ENCODE measurements around the gene RHOB. TPM values are rescaled to one million over a fixed set of nuclear protein-coding genes. Genes with fewer than 3 reads are reported as not detected.
A peak's percentile ranks its signal among the peaks of the same experiment; 100 is the strongest.

Gene RHOB
- total RNA-seq, result under 1 TPM; 0.52 to 0.67 TPM

DNA sequence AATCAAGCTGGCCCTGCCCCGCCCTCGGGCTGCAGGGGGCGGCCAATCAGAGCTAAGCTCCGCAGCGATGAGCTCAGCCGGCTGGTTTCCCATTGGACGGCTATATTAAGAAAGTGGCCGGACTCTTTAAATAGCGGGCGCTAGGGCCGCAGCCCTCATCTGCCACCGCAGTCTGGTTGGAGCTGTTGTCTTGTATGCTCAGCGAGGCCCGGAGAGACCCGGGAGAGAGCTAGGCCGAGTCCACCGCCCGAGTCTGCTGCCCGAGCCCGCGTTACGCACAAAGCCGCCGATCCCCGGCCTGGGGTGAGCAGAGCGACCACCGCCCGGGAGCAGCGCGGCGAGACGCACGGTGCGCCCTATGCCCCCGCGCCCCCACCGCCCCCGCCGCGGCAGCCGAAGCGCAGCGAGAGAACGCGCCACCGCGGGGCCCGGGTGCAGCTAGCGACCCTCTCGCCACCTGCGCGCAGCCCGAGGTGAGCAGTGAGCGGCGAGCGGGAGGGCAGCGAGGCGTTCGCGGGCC is at the start of gene RHOB:
TSS of gene RHOB (plus strand) at position 158 of the 520 bp plus-strand sequence. CDS start 392 bp downstream, outside the sequence.
- Mint-ChIP-seq H3K4me1 (peaks cover 7% of the 10 kb centered on the region), H3K27ac (no peak within 1 kb of the TSS), H3K4me3 (peak within 1 kb of the TSS; percentile 68), H3K27me3 (peaks cover 53% of the 10 kb centered on the region), H3K36me3 (ENCODE audit: low read depth) (no peaks in the 10 kb centered on the region), H3K9me3 (no peaks in the 10 kb centered on the region)
- CTCF ChIA-PET, result interaction anchor here (0.6 to 2.2 kb wide), 13 partner anchors 10 to 516 kb away, joined by 3 to 21 read pairs (median 4); partner anchors contain the start of gene HS1BP3
- POLR2A ChIA-PET, result interaction anchor here (0.6 to 1.5 kb wide), 4 partner anchors 10 to 82 kb away, joined by 3 to 5 read pairs (median 4); no protein-coding TSS in a partner anchor
- peak; percentile 88 for DNase-seq

DNA sequence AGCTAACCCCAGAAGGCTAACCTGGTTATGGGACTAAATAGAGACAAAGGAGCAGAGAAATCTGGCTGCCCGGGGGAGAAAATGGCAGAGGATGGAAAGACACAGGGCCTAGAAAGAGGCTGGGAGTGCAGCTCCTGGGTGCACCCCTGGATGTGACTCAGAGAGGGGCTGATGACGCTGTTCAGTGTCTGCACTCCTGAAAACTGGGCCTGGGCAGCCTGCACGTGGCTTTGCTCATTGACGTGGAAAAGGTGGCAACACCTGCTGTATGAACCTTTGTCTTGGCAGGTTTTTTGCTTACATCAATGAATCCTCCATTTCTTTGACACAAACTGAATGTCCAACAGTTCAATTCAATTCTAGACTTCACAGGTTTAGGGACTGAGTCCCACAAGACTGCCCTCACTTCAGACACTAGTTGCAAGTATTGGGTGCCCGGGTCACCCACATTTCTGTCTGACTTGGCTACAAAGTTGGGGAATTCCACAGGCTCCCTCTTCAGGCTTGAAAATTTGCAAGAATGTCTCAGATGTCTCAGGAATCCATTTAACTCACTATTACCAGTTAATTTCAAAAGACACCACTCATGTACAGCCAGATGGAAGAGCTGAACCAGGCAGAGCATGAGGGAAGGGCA is 48.9 kb upstream of the RHOB start:
- Mint-ChIP-seq H3K27me3 (peaks cover 12% of the 10 kb centered on the region), H3K4me1 (no peaks in the 10 kb centered on the region), H3K27ac (no peak overlapping the region), H3K36me3 (ENCODE audit: low read depth) (no peaks in the 10 kb centered on the region), H3K4me3 (no peak overlapping the region), H3K9me3 (no peaks in the 10 kb centered on the region)
- CTCF ChIA-PET, result no interaction called here
- POLR2A ChIA-PET, result no interaction called here
- no peak for DNase-seq

DNA sequence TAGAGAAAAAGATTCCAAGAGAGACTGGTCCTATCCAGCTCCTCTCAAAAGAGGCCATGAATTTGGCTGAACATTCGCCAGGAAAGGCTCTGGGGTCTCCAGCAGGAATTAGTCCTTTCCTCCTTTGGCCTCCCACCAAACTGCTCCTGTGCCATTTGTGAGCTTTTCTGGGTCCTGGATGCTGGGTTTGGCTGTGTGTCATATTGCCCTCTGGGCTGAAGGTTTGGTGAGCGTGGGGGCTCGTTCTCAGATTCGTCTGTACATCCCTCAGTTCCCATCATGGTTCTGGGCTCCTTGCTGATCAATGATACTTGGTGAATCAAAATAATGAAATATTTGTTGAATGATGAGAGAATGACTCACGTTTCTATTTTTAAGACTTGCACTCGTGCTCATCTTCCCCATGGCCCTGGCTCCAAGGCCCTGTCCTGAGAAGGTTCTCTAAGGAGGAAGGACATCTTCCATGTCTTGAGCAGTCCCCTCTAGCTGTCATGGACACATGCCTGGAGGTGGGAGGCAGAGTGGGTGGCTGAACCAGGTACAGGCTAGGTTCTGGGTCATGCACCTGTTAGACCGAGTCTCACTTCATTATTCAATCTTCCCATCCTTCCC is 47.8 kb upstream of the RHOB start:
- Mint-ChIP-seq H3K4me1 (no peaks in the 10 kb centered on the region), H3K36me3 (ENCODE audit: low read depth) (no peaks in the 10 kb centered on the region), H3K27ac (no peak overlapping the region), H3K9me3 (no peaks in the 10 kb centered on the region), H3K27me3 (peaks cover 16% of the 10 kb centered on the region), H3K4me3 (no peak overlapping the region)
- DNase-seq, result no peak
- POLR2A ChIA-PET, result no interaction called here
- CTCF ChIA-PET, result interaction anchor here (0.7 kb wide), 1 partner anchor 20 kb away, joined by 4 read pairs; no protein-coding TSS in a partner anchor

DNA sequence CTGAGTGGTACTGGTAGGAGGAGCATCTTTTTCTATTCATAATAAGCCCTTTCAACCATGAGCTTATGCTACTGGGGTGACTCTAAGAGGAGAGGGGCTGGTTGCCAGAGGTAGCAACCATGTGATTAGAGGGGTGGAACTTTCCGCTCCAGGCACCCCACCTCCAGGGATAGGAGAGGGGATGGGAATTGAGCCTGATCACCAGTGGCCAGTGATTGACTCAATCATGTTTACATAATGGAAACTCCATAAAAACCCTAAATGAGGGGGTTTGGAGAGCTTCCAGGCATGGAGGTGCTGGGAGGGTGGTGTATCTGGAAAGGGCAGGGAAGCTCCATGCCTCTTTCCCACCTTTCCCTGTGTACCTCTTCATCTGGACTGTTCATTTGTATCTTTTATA is 46.6 kb upstream of the RHOB start:
- Mint-ChIP-seq H3K36me3 (ENCODE audit: low read depth) (no peaks in the 10 kb centered on the region), H3K4me3 (no peak overlapping the region), H3K27me3 (peaks cover 16% of the 10 kb centered on the region), H3K27ac (no peak overlapping the region), H3K4me1 (no peaks in the 10 kb centered on the region), H3K9me3 (no peaks in the 10 kb centered on the region)
- no peak for DNase-seq
- ChIA-PET POLR2A (no interaction called here), CTCF (interaction anchor here (2.1 kb wide), 1 partner anchor 11 kb away, joined by 5 read pairs; no protein-coding TSS in a partner anchor)

DNA sequence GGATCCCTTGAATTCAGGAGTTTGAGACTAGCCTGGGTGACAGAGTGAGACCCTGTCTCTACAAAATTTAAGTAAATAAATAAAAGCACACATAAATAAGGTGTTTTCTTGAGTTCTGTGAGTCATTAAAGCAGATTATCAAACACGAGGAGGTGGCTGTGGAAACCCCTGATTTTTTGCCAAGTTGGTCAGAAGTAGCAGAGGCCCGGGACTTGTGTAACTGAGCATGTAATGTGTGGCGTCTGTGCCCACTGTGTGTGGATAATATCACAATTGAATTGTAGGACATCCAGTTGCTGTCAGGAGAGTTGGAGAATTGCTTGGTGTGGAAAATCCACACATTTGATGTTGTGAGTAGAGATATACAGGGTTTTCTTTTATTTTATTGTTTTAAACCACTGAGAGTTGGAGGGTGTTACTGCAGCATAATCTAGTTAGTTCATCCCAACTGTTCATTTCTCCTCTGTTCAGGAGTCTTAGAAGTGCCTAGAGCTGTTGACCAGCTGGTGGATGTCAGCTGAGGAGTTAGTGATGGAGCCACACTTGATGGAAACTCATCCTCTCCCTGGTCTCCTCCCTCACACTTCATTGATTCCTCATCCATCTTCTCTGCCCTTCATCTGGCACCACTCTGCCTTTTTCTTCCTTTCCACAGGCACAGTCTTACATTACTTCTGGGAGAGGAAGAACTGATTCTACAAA is 45.9 kb upstream of the RHOB start:
- H3K4me3 Mint-ChIP-seq, result no peak overlapping the region
- no peaks in the 10 kb centered on the region for H3K4me1 Mint-ChIP-seq
- H3K27me3 Mint-ChIP-seq, result peaks cover 16% of the 10 kb centered on the region
- H3K36me3 Mint-ChIP-seq (ENCODE audit: low read depth), result no peaks in the 10 kb centered on the region
- POLR2A ChIA-PET, result no interaction called here
- CTCF ChIA-PET, result interaction anchor here (2.1 kb wide), 1 partner anchor 10 kb away, joined by 5 read pairs; no protein-coding TSS in a partner anchor
- DNase-seq, result no peak
- no peak overlapping the region for H3K27ac Mint-ChIP-seq
- no peaks in the 10 kb centered on the region for H3K9me3 Mint-ChIP-seq

DNA sequence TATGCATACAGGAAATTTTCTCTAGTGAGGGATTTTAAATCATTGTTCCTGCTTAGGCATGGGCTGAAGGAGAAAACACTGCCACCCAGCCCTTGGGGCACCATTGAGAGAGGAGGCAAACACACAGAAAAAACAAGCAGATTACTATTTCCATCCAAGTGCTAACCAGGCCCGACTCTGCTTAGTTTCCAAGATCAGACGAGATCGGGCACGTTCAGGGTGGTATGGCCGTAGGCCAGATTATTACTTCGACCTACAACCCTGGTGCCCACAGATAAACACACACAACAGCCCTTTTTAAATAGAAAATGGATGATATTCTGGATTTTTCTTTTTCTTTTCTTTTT is 45.4 kb upstream of the RHOB start:
- no peaks in the 10 kb centered on the region for H3K4me1 Mint-ChIP-seq
- ChIA-PET POLR2A (no interaction called here), CTCF (interaction anchor here (2.1 kb wide), 1 partner anchor 10 kb away, joined by 5 read pairs; no protein-coding TSS in a partner anchor)
- H3K36me3 Mint-ChIP-seq (ENCODE audit: low read depth), result no peaks in the 10 kb centered on the region
- peaks cover 16% of the 10 kb centered on the region for H3K27me3 Mint-ChIP-seq
- no peaks in the 10 kb centered on the region for H3K9me3 Mint-ChIP-seq
- H3K4me3 Mint-ChIP-seq, result no peak overlapping the region
- H3K27ac Mint-ChIP-seq, result no peak overlapping the region
- DNase-seq, result no peak

DNA sequence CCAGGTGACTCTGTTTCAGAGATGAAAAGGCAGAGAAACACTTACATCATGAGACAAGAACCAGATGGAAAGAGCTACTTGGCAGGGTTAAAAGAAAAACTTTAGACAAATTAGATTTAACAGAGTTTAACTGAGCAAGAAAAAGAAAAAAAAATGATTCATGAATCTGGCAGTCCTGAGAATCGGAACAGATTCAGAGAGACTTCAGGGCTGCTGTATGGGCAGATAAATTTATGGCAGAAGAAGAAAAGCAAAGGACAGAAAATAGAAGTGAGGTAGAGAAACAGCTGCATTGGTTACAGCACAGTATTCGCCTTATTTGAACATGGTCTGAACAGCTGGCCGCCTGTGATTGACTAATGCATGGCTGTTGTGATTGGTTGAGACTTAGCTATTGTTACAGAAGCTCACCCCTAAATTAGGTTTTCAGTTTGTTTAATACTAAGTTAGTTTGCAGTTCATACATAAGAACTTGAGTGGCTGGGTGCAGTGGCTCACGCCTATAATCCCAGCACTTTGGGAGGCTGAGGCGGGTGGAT is 43.0 kb upstream of the RHOB start:
- H3K27ac Mint-ChIP-seq, result no peak overlapping the region
- peaks cover 10% of the 10 kb centered on the region for H3K9me3 Mint-ChIP-seq
- ChIA-PET POLR2A (no interaction called here), CTCF (interaction anchor here (0.6 to 2.4 kb wide), 6 partner anchors 9 to 238 kb away, joined by 3 to 8 read pairs (median 5); no protein-coding TSS in a partner anchor)
- H3K27me3 Mint-ChIP-seq, result peaks cover 10% of the 10 kb centered on the region
- no peak for DNase-seq
- H3K4me1 Mint-ChIP-seq, result no peaks in the 10 kb centered on the region
- no peak overlapping the region for H3K4me3 Mint-ChIP-seq
- H3K36me3 Mint-ChIP-seq (ENCODE audit: low read depth), result peaks cover 1% of the 10 kb centered on the region

DNA sequence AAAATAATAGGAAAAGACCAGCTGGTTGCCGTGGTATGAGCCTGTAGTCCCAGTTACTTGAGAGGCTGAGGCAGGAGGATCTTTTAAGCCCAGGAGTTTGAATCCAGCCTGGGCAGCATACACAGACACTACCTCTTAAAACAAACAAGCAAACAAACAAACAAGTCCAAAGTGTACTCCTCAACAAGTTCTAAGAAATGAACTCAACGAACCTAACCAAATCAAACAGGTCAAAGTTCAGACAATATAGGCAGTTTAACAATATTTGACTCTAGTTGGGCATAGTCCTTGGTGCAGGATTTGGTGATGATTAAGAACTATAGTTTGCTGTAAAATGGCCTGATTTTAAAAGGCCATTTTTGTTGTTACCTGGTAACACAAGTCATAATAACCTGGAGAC is 41.9 kb upstream of the RHOB start:
- Mint-ChIP-seq H3K27ac (no peak overlapping the region), H3K4me3 (no peak overlapping the region), H3K36me3 (ENCODE audit: low read depth) (peaks cover 6% of the 10 kb centered on the region), H3K4me1 (no peaks in the 10 kb centered on the region), H3K9me3 (peaks cover 20% of the 10 kb centered on the region), H3K27me3 (peaks cover 14% of the 10 kb centered on the region)
- ChIA-PET POLR2A (interaction anchor here (0.6 kb wide), 1 partner anchor 54 kb away, joined by 3 read pairs; no protein-coding TSS in a partner anchor), CTCF (interaction anchor here (1.1 kb wide), 1 partner anchor 17 kb away, joined by 3 read pairs; no protein-coding TSS in a partner anchor)
- DNase-seq, result no peak

DNA sequence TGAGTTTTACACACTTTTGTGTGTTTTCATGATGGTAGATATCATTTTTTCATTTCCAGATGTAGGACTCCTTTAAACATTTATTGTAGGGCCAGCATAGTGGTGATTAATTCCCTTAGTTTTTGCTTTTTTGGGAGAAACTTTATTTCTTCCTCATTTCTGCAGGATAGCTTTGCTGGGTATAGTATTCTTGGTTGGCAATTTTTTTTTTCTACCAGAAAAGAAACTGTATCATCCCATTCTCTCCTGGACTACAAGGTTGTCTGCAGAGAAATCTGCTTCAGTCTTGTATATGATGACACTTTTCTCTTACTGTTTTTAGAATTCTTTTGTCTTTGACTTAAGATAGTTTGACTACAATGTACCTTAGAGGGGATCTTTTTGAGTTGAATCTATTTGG is 37.8 kb upstream of the RHOB start:
- POLR2A ChIA-PET, result no interaction called here
- Mint-ChIP-seq H3K27me3 (peaks cover 30% of the 10 kb centered on the region), H3K4me3 (no peak overlapping the region), H3K9me3 (peaks cover 21% of the 10 kb centered on the region), H3K4me1 (peaks cover 1% of the 10 kb centered on the region), H3K27ac (no peak overlapping the region), H3K36me3 (ENCODE audit: low read depth) (peaks cover 6% of the 10 kb centered on the region)
- DNase-seq, result no peak
- CTCF ChIA-PET, result interaction anchor here (1.2 to 3.2 kb wide), 2 partner anchors 14 to 233 kb away, joined by 3 to 37 read pairs; no protein-coding TSS in a partner anchor

DNA sequence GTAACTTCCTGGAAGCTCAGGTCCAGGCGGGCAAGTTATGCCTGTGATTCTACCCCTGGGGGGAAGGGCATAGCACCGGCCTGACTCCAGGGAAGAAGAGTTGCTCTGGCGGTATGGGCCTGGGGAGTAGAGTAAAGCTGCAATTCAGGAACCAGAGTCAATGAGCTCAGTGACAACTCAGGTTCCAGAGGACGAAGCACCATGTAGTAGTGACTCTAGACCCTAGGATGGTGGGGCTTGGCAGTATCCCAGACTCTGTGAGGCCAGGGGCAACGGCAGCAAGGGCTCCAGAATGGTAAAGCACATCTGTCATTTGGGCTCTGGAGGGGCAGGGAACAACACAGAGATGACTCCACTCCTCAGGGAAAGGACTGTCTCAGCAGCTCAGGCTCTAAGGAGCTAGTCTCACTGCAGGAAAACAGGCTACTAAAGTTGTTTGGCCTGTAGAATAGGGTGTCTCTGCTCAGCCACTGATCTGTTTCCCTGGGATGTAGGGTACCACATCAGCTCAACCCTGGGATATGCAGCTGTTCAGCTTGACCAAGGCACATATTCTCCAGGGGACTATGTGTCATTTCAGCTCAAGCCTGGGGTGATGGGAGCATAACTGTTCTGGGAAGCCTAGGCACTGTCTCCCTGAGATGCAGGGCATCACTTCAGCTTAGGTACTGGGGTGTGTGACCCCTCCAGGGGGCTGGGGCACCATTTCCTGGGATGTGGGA is 36.2 kb upstream of the RHOB start:
- POLR2A ChIA-PET, result no interaction called here

DNA sequence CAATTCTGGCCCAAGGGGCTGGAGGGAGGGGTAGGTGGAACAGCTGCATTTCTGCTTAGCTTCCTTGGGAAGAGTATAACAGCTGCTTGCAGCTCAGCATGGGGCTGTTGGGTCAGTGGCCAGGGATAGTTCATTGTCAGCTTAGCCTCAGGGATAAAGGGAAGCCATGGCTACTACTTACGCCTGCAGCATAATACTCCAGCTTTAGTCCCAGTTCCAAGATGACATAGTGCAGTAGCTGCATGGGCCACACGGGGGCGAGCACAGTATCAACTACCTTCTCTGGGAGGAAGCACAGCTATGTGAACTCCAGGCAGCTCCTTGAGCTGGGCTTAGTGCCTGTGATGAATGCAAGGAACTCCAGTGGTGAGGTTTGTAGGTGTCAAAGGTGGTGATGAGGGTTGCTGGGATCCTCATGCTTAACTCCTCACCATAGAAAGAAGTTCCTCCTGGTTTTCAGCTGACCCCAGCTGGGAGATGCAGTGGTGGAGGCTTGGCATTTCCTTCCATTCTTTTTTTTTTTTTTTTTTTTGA is 35.4 kb upstream of the RHOB start:
- Mint-ChIP-seq H3K27ac (no peak overlapping the region), H3K36me3 (ENCODE audit: low read depth) (peaks cover 6% of the 10 kb centered on the region), H3K27me3 (peaks cover 36% of the 10 kb centered on the region), H3K4me1 (peaks cover 1% of the 10 kb centered on the region), H3K4me3 (no peak overlapping the region), H3K9me3 (peaks cover 21% of the 10 kb centered on the region)
- ChIA-PET POLR2A (interaction anchor here (0.5 kb wide), 1 partner anchor 28 kb away, joined by 4 read pairs; no protein-coding TSS in a partner anchor), CTCF (interaction anchor here (0.6 to 3.2 kb wide), 23 partner anchors 8 to 284 kb away, joined by 3 to 37 read pairs (median 4); partner anchors contain the start of genes HS1BP3 and SDC1)
- DNase-seq, result peak; percentile 77

More for the DNA sequence above, 36.2 kb upstream of the RHOB start:
- no peak overlapping the region for H3K27ac Mint-ChIP-seq
- H3K27me3 Mint-ChIP-seq, result peaks cover 36% of the 10 kb centered on the region
- H3K9me3 Mint-ChIP-seq, result peaks cover 21% of the 10 kb centered on the region
- DNase-seq, result no peak
- no peak overlapping the region for H3K4me3 Mint-ChIP-seq
- CTCF ChIA-PET, result interaction anchor here (0.6 to 3.2 kb wide), 23 partner anchors 8 to 283 kb away, joined by 3 to 37 read pairs (median 4); partner anchors contain the start of genes HS1BP3 and SDC1
- peaks cover 6% of the 10 kb centered on the region for H3K36me3 Mint-ChIP-seq (ENCODE audit: low read depth)
- peaks cover 1% of the 10 kb centered on the region for H3K4me1 Mint-ChIP-seq

DNA sequence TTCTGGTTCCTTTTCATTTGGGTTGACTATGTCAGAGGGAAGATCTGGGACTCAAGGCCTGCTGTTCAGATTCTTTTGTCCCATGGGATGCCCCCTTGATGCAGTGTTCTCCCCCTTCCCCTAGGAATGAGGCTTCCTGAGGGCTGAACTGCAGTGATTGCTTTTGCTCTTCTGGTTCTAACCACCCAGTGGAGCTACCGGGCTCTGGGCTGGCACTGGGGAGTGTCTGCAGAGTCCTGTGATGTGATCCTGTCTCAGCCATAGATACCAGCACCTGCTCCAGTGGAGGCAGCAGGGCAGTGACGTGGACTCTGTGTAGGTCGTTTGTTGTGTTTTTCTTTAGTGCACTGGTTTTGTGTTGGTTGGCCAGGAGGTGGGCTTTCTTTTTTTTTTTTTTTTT is 32.1 kb upstream of the RHOB start:
- Mint-ChIP-seq H3K27me3 (peaks cover 32% of the 10 kb centered on the region), H3K27ac (no peak overlapping the region), H3K9me3 (peaks cover 3% of the 10 kb centered on the region), H3K4me1 (peaks cover 1% of the 10 kb centered on the region), H3K4me3 (no peak overlapping the region), H3K36me3 (ENCODE audit: low read depth) (peaks cover 2% of the 10 kb centered on the region)
- no peak for DNase-seq
- ChIA-PET POLR2A (no interaction called here), CTCF (interaction anchor here (1.5 to 1.7 kb wide), 2 partner anchors 10 to 219 kb away, joined by 3 read pairs; no protein-coding TSS in a partner anchor)
